IPS-20b (cell line): Measurements from ENCODE around the gene BZW2.

Experiments used
- H3K27ac ChIP-seq: one replicate; pipeline ENCODE4 v1.5.1; 2013; ENCODE audit warnings: low read length
- H3K27me3 ChIP-seq: 2 replicates; pipeline ENCODE4 v1.6.1; 2013; ENCODE audit warnings: mild to moderate bottlenecking, low read length, inconsistent platforms; ENCODE audit not compliant: insufficient read depth
- H3K36me3 ChIP-seq: 2 replicates; pipeline ENCODE4 v1.6.1; 2013; ENCODE audit warnings: low read depth, mild to moderate bottlenecking, inconsistent platforms, low read length, moderate library complexity; ENCODE audit not compliant: insufficient read depth
- H3K4me1 ChIP-seq: 2 replicates; pipeline ENCODE4 v1.6.1; 2013; ENCODE audit warnings: mild to moderate bottlenecking, control low read depth, inconsistent platforms, low read length, moderate library complexity; ENCODE audit not compliant: insufficient read depth
- H3K4me3 ChIP-seq: 2 replicates; pipeline ENCODE4 v1.5.1; 2013; ENCODE audit warnings: mild to moderate bottlenecking, low read length, inconsistent platforms
- H3K9ac ChIP-seq: 2 replicates; pipeline ENCODE4 v1.6.1; 2013; ENCODE audit warnings: low read depth, mild to moderate bottlenecking, inconsistent platforms, low read length, moderate library complexity
- H3K9me3 ChIP-seq: 2 replicates; pipeline ENCODE4 v1.6.1; 2013; ENCODE audit warnings: mild to moderate bottlenecking, low read depth, low read length, inconsistent platforms; ENCODE audit not compliant: insufficient read depth

Gene BZW2

GRCh38 chr7:16645593-16646471 lies at the start of gene BZW2, which contains the start of gene ANKMY2:
Gene BZW2 (plus strand): TSS chr7:16646181. CDS start chr7:16665444, 19,263 bp downstream.
Gene ANKMY2 (minus strand): TSS chr7:16645754. CDS start chr7:16645573, 181 bp downstream.
- peaks cover 29% of the 10 kb centered on the region for H3K4me1 ChIP-seq
- H3K9me3 ChIP-seq: no peaks in the 10 kb centered on the region
- H3K27ac ChIP-seq: peak within 1 kb of the TSS; percentile 97
- peak within 1 kb of the TSS; percentile 95 for H3K4me3 ChIP-seq
- H3K9ac ChIP-seq: peak within 1 kb of the TSS; percentile 95
- peaks cover 11% of the 10 kb centered on the region for H3K27me3 ChIP-seq
- no peaks in the 10 kb centered on the region for H3K36me3 ChIP-seq

GRCh38 chr7:16598015-16598414 lies 48.0 kb upstream of the BZW2 start:
- peaks cover 14% of the 10 kb centered on the region; the same call in 1 of the 2 replicates for H3K36me3 ChIP-seq
- no peak overlapping the region for H3K4me3 ChIP-seq
- no peaks in the 10 kb centered on the region for H3K27me3 ChIP-seq
- no peaks in the 10 kb centered on the region for H3K9me3 ChIP-seq
- H3K27ac ChIP-seq: no peak overlapping the region
- H3K4me1 ChIP-seq: peaks cover 6% of the 10 kb centered on the region
- H3K9ac ChIP-seq: no peak overlapping the region

- H3K9ac ChIP-seq: no peak overlapping the region
- no peak overlapping the region for H3K27ac ChIP-seq
- peaks cover 6% of the 10 kb centered on the region for H3K4me1 ChIP-seq
- no peaks in the 10 kb centered on the region for H3K27me3 ChIP-seq
- peaks cover 18% of the 10 kb centered on the region; the same call in 1 of the 2 replicates for H3K36me3 ChIP-seq
- H3K4me3 ChIP-seq: no peak overlapping the region
- no peaks in the 10 kb centered on the region for H3K9me3 ChIP-seq
Measured at GRCh38 chr7:16599860-16600259, 46.1 kb upstream of the BZW2 start.

- Histone ChIP-seq H3K9me3 (no peaks in the 10 kb centered on the region), H3K36me3 (peaks cover 18% of the 10 kb centered on the region; the same call in 1 of the 2 replicates), H3K4me3 (no peak overlapping the region), H3K27ac (no peak overlapping the region), H3K27me3 (no peaks in the 10 kb centered on the region), H3K9ac (no peak overlapping the region), H3K4me1 (no peaks in the 10 kb centered on the region; the same call in 1 of the 2 replicates)
Measured at GRCh38 chr7:16603633-16604032, 42.3 kb upstream of the BZW2 start.

DNA sequence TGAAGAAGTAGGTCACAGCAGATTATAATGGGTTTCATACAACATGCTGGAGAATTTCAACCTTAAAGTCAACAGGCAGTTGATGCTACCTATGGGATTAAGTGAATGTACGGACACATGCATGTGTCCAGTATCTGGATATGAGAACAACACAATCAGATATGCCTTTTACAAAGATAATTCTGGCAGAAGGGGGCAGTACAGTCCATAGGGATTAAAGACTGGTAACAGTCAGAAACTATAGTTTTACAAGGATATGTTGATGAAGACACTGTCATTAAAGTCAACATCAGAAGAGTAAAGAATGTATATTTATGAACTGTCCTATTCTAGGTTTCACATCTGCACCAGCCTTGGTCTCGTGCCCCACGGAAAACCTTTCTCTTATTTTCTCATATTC lies 41.9 kb upstream of the BZW2 start:
- Histone ChIP-seq H3K27me3 (no peaks in the 10 kb centered on the region), H3K9ac (no peak overlapping the region), H3K27ac (no peak overlapping the region), H3K9me3 (no peaks in the 10 kb centered on the region), H3K4me3 (no peak overlapping the region), H3K4me1 (no peaks in the 10 kb centered on the region), H3K36me3 (peaks cover 19% of the 10 kb centered on the region)

DNA sequence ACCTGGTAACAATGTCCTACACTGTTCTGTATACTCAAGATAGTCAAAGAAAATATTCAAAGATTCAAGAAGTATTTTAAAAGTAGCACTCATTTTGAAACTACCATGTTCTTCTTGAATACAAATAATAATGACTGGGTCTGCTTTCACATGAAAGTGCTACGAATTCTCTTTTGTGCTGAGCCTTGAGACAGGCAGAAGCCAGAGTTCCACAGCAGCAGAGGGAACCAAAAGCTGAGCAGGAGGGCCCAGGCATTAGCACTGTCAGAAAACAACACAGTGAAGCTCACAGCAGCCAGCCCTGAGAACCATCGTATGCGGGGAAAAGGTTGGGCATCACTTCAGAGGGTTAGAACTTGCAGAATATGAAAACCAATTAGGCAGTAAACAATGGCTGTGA lies 39.3 kb upstream of the BZW2 start:
- H3K9me3 ChIP-seq: no peaks in the 10 kb centered on the region
- H3K27ac ChIP-seq: no peak overlapping the region
- no peaks in the 10 kb centered on the region for H3K27me3 ChIP-seq
- H3K4me3 ChIP-seq: no peak overlapping the region
- H3K4me1 ChIP-seq: no peaks in the 10 kb centered on the region
- H3K9ac ChIP-seq: no peak overlapping the region
- peaks cover 14% of the 10 kb centered on the region for H3K36me3 ChIP-seq

GRCh38 chr7:16609842-16610450 lies 36.0 kb upstream of the BZW2 start:
- Histone ChIP-seq H3K36me3 (peaks cover 3% of the 10 kb centered on the region), H3K27ac (no peak overlapping the region), H3K27me3 (no peaks in the 10 kb centered on the region), H3K9me3 (no peaks in the 10 kb centered on the region), H3K4me3 (no peak overlapping the region), H3K9ac (no peak overlapping the region), H3K4me1 (no peaks in the 10 kb centered on the region)

- Histone ChIP-seq H3K9me3 (no peaks in the 10 kb centered on the region), H3K36me3 (peaks cover 8% of the 10 kb centered on the region), H3K27ac (no peak overlapping the region), H3K4me1 (peaks cover 8% of the 10 kb centered on the region; the same call in 1 of the 2 replicates), H3K27me3 (no peaks in the 10 kb centered on the region), H3K9ac (no peak overlapping the region), H3K4me3 (no peak overlapping the region)
Measured at GRCh38 chr7:16611711-16612110, 34.3 kb upstream of the BZW2 start.

DNA sequence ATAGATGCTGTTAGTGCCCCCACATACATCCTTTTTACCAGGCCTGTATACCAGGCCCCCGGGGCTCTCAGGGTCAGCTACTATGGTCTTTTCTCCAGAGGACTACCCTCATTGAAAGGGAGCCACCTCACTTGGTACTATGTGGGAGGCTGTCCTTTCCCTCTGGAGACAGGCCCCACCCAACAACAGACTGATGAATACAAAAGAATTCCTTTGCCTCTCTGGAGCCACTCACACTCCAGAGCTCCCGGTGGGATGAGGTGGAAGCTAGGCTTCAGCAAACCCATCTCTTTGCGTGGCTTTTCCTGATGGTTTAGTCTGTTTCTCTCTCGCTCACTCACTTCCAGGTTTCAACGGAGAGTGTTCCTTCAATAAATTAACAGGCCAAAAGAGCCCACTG lies 30.8 kb upstream of the BZW2 start:
- H3K4me1 ChIP-seq: peaks cover 12% of the 10 kb centered on the region; the same call in 1 of the 2 replicates
- peaks cover 6% of the 10 kb centered on the region for H3K36me3 ChIP-seq
- no peak overlapping the region for H3K4me3 ChIP-seq
- no peak overlapping the region for H3K27ac ChIP-seq
- no peak overlapping the region for H3K9ac ChIP-seq
- no peaks in the 10 kb centered on the region for H3K27me3 ChIP-seq
- no peaks in the 10 kb centered on the region for H3K9me3 ChIP-seq

GRCh38 chr7:16616122-16616521 lies 29.9 kb upstream of the BZW2 start:
- peaks cover 6% of the 10 kb centered on the region for H3K36me3 ChIP-seq
- no peaks in the 10 kb centered on the region for H3K9me3 ChIP-seq
- peaks cover 13% of the 10 kb centered on the region; the same call in 1 of the 2 replicates for H3K4me1 ChIP-seq

GRCh38 chr7:16616542-16616941 lies 29.4 kb upstream of the BZW2 start:
- no peaks in the 10 kb centered on the region for H3K9me3 ChIP-seq
- no peak overlapping the region for H3K27ac ChIP-seq
- H3K9ac ChIP-seq: no peak overlapping the region
- H3K36me3 ChIP-seq: peaks cover 6% of the 10 kb centered on the region
- H3K4me3 ChIP-seq: no peak overlapping the region
- H3K27me3 ChIP-seq: no peaks in the 10 kb centered on the region
- H3K4me1 ChIP-seq: peaks cover 13% of the 10 kb centered on the region; the same call in 1 of the 2 replicates

More at GRCh38 chr7:16616122-16616521, 29.9 kb upstream of the BZW2 start:
- Histone ChIP-seq H3K9ac (no peak overlapping the region), H3K27ac (no peak overlapping the region), H3K4me3 (no peak overlapping the region), H3K27me3 (no peaks in the 10 kb centered on the region)
